ENCODE results near the gene FAM171A2. TPM values are rescaled to one million over a fixed set of nuclear protein-coding genes. Genes with fewer than 3 reads are reported as not detected.
A peak's percentile ranks its signal among the peaks of the same experiment; 100 is the strongest.
"Not testable (repeated sequence)": the region's sequence is repeated elsewhere in the genome, so short reads cannot be mapped to it uniquely, and the experiment has no call there.

FAM171A2 gene
- total RNA-seq, 2 donors from 2014 or later, result 2.4 to 3.3 TPM

DNA sequence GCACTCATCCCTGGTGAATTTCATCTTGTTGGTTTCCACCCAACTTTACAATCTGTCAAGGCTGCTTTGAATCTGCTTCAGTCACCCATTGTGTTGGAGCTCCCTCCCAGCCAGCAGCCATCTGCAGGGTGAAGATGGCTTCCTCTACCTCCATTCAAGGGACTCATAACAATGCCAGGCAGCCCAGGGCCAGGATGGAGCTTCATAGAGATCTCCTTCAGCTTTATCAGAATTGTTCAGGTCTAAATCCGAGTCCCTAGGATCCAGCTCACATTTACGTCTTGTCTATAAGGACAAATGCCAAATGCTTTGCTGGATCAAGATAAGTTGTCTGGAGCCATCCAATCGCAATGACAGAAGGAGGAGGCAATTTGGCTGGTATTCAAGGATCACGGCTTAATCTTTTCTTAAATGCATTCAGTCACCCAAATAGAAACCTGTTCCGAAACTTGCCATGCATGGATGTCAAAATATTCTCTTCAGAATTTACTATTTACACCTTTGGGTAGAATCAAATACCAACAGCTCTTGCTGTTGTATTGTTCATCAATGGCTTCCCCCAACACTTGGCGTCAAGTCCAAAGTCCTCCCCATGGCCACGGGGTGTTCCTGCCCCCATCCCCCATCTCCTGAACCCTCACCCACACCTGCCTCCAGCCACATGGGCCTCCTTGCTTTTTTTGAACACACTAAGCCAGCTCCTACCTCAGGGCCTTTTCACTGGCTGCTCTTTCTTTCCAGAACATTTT is 3.8 kb upstream of the FAM171A2 start:
- no peaks in the 10 kb centered on the region for H3K27me3 ChIP-seq
- H3K9me3 ChIP-seq, result no peaks in the 10 kb centered on the region
- no peak for DNase-seq (ENCODE audit: low spot score)
- no peak overlapping the region for H3K27ac ChIP-seq
- no peak overlapping the region for H3K4me3 ChIP-seq
- TF ChIP-seq, protein P1, sequence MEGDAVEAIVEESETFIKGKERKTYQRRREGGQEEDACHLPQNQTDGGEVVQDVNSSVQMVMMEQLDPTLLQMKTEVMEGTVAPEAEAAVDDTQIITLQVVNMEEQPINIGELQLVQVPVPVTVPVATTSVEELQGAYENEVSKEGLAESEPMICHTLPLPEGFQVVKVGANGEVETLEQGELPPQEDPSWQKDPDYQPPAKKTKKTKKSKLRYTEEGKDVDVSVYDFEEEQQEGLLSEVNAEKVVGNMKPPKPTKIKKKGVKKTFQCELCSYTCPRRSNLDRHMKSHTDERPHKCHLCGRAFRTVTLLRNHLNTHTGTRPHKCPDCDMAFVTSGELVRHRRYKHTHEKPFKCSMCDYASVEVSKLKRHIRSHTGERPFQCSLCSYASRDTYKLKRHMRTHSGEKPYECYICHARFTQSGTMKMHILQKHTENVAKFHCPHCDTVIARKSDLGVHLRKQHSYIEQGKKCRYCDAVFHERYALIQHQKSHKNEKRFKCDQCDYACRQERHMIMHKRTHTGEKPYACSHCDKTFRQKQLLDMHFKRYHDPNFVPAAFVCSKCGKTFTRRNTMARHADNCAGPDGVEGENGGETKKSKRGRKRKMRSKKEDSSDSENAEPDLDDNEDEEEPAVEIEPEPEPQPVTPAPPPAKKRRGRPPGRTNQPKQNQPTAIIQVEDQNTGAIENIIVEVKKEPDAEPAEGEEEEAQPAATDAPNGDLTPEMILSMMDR (IDR thresholded peaks at IDR 0.05), result no peak
- peaks cover 0 to 16% of the 10 kb centered on the region in 2 donors for H3K4me1 ChIP-seq
- H3K36me3 ChIP-seq, result no peaks in the 10 kb centered on the region

DNA sequence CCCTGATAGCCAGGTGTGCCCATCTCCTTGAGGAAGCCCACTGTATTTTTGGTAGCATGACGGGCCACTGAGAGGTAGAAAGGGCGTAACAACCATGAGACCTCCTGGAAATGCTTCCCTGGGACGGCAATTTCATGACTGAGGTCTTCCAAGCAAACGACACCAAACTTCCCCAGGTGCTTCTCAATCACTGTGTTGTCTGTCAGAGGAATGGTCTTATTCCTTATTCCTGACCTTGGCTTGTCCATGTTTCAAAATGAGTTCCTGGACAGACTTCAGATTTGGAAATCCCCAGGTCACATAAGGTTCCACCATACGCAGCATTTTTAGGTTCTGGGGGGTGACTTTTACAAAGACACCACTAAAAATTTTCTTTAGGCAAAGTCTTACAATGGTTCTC is 1.4 kb upstream of the FAM171A2 start:
- not testable (repeated sequence) for DNase-seq (ENCODE audit: low spot score); H3K36me3 ChIP-seq; H3K9me3 ChIP-seq; H3K27ac ChIP-seq; H3K27me3 ChIP-seq; H3K4me3 ChIP-seq
- peaks cover 0 to 31% of the 10 kb centered on the region in 2 donors for H3K4me1 ChIP-seq

DNA sequence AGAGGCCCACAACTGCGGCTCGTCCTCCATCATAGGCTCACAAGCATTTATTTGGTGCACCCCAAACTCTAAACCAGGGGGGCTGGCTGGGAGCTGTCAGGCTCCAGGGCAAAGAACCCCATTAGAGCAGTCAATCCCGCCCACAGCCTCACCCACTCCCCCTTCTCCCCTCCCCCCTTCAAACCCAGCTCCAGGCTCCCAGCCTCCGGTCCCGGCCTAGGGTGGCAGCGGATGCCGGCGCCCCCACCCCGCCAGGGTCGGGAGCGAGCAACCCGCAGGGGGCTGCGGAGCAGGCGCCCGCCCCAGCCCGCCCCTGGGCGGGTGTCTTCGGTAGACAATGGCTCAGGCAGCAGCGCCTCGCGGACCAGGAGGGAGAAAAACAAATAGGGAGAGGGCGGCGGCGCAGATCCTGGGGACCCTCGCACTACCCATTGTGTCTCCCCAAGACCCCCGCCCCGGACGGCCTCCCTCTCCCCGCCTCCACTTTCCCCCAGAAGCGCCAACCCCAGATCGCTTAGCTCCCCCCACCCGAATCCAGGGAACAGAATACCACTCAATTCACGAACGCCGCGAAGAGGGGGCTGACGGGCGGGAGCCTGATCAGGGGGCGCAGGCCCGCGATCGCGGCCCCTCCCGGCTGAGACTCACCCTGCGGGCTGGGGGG is 572 bp downstream of the FAM171A2 start:
- H3K27me3 ChIP-seq, result no peaks in the 10 kb centered on the region
- H3K9me3 ChIP-seq, result no peaks in the 10 kb centered on the region
- peak overlapping the region in 1 of 2 donors; percentile 32 for H3K27ac ChIP-seq
- TF ChIP-seq, protein P1 (IDR thresholded peaks at IDR 0.05), result no peak
- DNase-seq (ENCODE audit: low spot score), result no peak
- peak overlapping the region; percentile 47 to 63 for H3K4me3 ChIP-seq
- no peaks in the 10 kb centered on the region for H3K36me3 ChIP-seq
- peaks cover 0 to 31% of the 10 kb centered on the region in 2 donors for H3K4me1 ChIP-seq

DNA sequence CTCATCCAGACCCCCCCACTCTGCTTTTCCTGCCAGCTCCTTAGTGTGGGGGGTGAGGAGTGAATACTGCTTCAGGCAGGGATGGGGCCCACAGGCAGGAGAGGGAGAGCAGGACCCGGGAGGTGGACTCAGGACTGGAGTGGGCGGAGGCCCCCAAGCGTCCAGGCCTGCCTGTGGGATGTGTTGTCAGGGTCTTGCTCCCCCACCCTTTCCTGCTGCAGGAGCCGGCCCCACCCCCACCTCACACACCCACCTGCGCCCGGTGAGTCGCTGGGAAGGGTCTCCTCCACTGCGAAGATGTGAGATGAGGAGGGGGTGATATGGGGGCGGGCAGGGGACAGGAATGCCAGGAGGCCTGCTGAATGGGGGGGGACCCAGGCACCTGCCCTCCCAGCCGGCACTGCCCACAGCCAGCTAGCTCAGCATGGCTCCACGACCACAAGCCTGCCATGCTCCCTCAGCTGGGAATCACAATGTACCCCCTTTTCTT is 1.1 kb downstream of the FAM171A2 start:
- no peak for DNase-seq (ENCODE audit: low spot score)
- no peaks in the 10 kb centered on the region for H3K9me3 ChIP-seq
- H3K27me3 ChIP-seq, result no peaks in the 10 kb centered on the region
- no peak overlapping the region for H3K27ac ChIP-seq
- H3K4me1 ChIP-seq, result peaks cover 0 to 31% of the 10 kb centered on the region in 2 donors
- peak overlapping the region in 1 of 2 donors; percentile 63 for H3K4me3 ChIP-seq
- no peaks in the 10 kb centered on the region for H3K36me3 ChIP-seq
- TF ChIP-seq, protein P1 (IDR thresholded peaks at IDR 0.05), result no peak

DNA sequence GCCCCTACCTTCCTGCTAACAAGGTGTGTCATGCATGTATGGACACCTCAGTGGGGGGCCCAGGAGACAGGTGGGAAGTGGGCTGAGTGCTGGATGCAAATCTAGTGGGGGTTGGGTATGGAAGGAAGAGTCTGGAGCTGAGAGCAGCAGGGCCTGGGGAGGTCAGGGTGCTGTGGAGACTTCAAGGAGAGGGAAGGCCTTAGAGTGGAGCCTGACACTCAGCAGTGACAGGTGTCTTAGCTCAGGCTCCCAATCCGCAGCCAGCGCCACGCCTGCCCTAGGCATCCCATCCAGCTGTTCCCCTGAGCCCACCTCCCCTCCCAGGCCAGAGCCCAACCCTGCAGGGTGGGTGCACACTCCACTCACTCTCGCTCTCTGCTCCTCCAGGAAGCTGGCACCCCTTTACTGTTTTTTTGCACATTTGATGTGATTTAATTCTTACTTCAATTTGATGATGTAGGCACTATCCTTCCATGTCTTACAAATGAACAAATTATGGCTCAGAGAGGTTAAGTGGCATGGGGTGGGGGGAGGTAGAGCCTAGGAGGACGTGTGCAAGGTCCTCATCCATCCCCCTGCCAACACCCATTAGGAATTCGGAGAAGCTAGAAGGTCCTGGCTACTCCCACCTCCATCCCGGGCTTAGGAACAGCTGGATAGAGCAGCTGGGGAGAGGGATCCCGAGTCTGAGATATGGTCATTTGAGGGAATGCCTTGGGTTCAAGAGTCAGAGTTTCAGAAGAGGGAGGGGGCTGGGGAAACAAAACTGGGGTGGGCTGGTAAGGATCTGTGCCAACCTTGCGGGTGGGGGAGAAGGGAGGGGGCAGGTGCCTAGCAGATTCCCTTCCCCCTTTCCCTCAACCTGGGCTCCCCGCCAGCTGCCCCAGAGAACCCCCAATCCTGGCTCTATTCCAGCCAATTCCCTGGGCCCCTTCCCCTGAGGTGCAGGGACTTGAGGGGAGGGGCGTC is 2.1 kb downstream of the FAM171A2 start:
- H3K4me1 ChIP-seq, result peaks cover 0 to 31% of the 10 kb centered on the region in 2 donors
- H3K27me3 ChIP-seq, result no peaks in the 10 kb centered on the region
- no peak for DNase-seq (ENCODE audit: low spot score)
- H3K36me3 ChIP-seq, result no peaks in the 10 kb centered on the region
- no peaks in the 10 kb centered on the region for H3K9me3 ChIP-seq
- no peak overlapping the region for H3K27ac ChIP-seq
- no peak overlapping the region for H3K4me3 ChIP-seq
- TF ChIP-seq, protein P1 (IDR thresholded peaks at IDR 0.05), result no peak

Data from right atrium auricular region (tissue), 2 donors.